Amygdala (tissue), 56 donors: ENCODE measurements around the gene HMG20B.
"Not testable (repeated sequence)": the region's sequence is repeated elsewhere in the genome, so short reads cannot be mapped to it uniquely, and the experiment has no call there.

Experiments
- DNase-seq, 56 donors: peaks; one replicate each; lab custom pipeline; 2025; lab: John Stamatoyannopoulos, UW

The HMG20B gene

GRCh38 chr19:3577723-3578344, 5.1 kb downstream of the HMG20B start:
- DNase-seq: no peak

- DNase-seq: no peak
Measured at GRCh38 chr19:3578390-3578789, 5.6 kb downstream of the HMG20B start.

- DNase-seq: peak in 5 of 56 donors; percentile 7 to 35 (median 17)
Measured at GRCh38 chr19:3580156-3580934, 7.6 kb downstream of the HMG20B start.

GRCh38 chr19:3581792-3582191, 9.0 kb downstream of the HMG20B start:
- DNase-seq: not testable (repeated sequence)

- DNase-seq: not testable (repeated sequence)
Measured at GRCh38 chr19:3584036-3584802, 11.5 kb downstream of the HMG20B start.

GRCh38 chr19:3585301-3586126, 12.8 kb downstream of the HMG20B start, which contains the start of gene GIPC3:
Gene GIPC3 (plus strand): TSS chr19:3585478. CDS start chr19:3585598, 120 bp downstream.
- no peak for DNase-seq

GRCh38 chr19:3586127-3586626, 13.4 kb downstream of the HMG20B start:
- no peak for DNase-seq

GRCh38 chr19:3586707-3587346, 14.1 kb downstream of the HMG20B start:
- DNase-seq: no peak

- no peak for DNase-seq
Measured at GRCh38 chr19:3589439-3589838, 16.7 kb downstream of the HMG20B start.

GRCh38 chr19:3589949-3590348, 17.2 kb downstream of the HMG20B start:
- no peak for DNase-seq

- no peak for DNase-seq
Measured at GRCh38 chr19:3590991-3591659, 18.4 kb downstream of the HMG20B start.

- DNase-seq: no peak
Measured at GRCh38 chr19:3591876-3592613, 19.3 kb downstream of the HMG20B start.

- DNase-seq: no peak
Measured at GRCh38 chr19:3593156-3593555, 20.4 kb downstream of the HMG20B start.

- DNase-seq: no peak
Measured at GRCh38 chr19:3595521-3596061, 22.8 kb downstream of the HMG20B start.

- no peak for DNase-seq
Measured at GRCh38 chr19:3599776-3600187, 27.0 kb downstream of the HMG20B start.

GRCh38 chr19:3601021-3601420, 28.3 kb downstream of the HMG20B start:
- DNase-seq: no peak

GRCh38 chr19:3603121-3603811, 30.5 kb downstream of the HMG20B start:
- DNase-seq: no peak
